B cell (primary cell): ENCODE data around the gene SPSB1.

Experiments used
- EZH2 ChIP-seq: IDR thresholded peaks from 2 replicates; pipeline ENCODE4 v1.6.1; 2012; ENCODE audit warnings: borderline replicate concordance, low read depth, mild to moderate bottlenecking, moderate library complexity, low read length; ENCODE audit not compliant: insufficient read depth, poor library complexity, severe bottlenecking
- TF ChIP-seq, protein P1 (sequence below): fragments of 200-600 bp; IDR thresholded peaks from one replicate; pipeline ENCODE4 v1.8.0; 2022; ENCODE audit warnings: antibody characterized with exemption, mild to moderate bottlenecking

- TF ChIP-seq, protein P1, sequence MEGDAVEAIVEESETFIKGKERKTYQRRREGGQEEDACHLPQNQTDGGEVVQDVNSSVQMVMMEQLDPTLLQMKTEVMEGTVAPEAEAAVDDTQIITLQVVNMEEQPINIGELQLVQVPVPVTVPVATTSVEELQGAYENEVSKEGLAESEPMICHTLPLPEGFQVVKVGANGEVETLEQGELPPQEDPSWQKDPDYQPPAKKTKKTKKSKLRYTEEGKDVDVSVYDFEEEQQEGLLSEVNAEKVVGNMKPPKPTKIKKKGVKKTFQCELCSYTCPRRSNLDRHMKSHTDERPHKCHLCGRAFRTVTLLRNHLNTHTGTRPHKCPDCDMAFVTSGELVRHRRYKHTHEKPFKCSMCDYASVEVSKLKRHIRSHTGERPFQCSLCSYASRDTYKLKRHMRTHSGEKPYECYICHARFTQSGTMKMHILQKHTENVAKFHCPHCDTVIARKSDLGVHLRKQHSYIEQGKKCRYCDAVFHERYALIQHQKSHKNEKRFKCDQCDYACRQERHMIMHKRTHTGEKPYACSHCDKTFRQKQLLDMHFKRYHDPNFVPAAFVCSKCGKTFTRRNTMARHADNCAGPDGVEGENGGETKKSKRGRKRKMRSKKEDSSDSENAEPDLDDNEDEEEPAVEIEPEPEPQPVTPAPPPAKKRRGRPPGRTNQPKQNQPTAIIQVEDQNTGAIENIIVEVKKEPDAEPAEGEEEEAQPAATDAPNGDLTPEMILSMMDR, result no peak
- no peak for TF ChIP-seq EZH2
Observed at GRCh38 chr1:9328201-9328600, 35.5 kb downstream of the SPSB1 start.
